Medulla oblongata (tissue), 1 donor: Measurements from ENCODE around the gene UMAD1.
"Not testable (repeated sequence)": the region's sequence is repeated elsewhere in the genome, so short reads cannot be mapped to it uniquely, and the experiment has no call there.

Source experiments
- DNase-seq: peaks from one replicate; pipeline ENCODE4 v3.0.0-alpha.2; 2015; ENCODE audit errors: extremely low spot score

UMAD1 gene

DNA sequence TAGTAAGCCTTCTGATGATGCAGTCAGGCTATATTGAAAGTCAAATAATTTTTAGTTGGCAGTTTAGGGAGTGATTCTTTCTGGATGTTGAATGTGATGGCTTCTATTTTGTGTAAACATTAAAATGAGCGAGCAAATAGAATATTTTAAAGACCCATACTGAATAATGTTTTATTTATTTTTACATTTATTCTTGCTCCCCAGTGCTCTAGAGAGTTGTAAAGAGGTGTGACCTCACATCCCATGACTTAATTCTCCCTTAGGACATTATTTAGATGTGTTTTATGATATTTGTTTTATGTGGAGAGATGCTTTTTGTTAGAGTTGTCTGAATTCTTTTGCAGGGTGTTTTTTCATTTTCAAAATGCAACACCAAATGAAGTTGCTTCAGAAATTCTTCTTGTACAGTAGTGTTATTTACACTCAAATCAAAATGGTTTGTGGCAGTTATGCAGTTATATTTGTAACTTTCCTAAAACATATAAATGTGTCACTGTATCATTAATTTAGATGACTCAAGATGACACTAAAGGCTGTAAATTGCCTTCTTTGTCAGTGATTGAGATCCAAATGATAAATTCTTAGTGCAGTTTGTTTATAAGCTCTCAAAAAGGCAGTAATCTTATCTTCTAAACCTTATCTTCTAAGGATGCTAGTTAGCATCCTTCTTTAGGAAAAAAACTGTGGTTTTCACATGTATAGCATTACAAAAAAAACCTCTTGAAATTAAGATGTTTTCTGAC lies 12.4 kb downstream of the UMAD1 start:
- no peak for DNase-seq

GRCh38 chr7:7653593-7654187 lies 13.1 kb downstream of the UMAD1 start:
- no peak for DNase-seq

- DNase-seq, result no peak
Measured at GRCh38 chr7:7654964-7655715, 14.6 kb downstream of the UMAD1 start.

DNA sequence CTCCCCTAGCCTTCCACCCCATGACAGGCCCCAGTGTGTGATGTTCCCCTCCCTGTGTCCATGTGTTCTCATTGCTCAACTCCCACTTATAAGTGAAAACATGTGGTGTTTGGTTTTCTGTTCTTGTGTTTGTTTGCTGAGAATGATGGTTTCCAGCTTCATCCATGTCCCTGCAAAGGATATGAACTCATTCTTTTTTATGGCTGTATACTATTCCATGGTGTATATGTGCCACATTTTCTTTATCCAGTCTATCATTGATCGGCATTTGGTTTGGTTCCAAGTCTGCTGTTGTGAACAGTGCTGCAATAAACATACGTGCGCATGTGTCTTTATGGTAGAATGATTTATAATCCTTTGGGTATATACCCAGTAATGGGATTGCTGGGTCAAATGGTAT lies 15.9 kb downstream of the UMAD1 start:
- DNase-seq, result not testable (repeated sequence)

- DNase-seq, result no peak
Measured at GRCh38 chr7:7662527-7662926, 22.0 kb downstream of the UMAD1 start.

- DNase-seq, result no peak
Measured at GRCh38 chr7:7664291-7664690, 23.7 kb downstream of the UMAD1 start.

DNA sequence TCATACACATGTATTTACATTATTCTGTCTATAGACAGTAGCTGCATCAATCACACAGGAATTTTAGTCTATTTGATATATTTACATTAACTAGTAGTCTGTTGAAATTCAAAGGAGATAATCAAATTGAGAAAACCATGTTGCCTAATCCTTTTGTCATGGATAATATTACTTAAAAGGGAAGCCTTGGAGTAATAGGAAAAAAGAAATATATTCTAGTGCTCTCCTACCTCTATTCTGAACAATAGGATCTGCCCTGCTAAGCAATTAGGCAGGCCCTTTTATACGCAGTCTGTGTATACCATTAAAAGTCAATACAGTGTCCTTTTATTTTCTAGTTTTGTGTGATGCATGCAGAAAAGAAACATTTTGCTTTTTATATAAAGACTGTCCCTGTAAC lies 24.5 kb downstream of the UMAD1 start:
- DNase-seq, result no peak

GRCh38 chr7:7667187-7667586 lies 26.6 kb downstream of the UMAD1 start:
- DNase-seq, result no peak

GRCh38 chr7:7668706-7669105 lies 28.2 kb downstream of the UMAD1 start:
- DNase-seq, result no peak

DNA sequence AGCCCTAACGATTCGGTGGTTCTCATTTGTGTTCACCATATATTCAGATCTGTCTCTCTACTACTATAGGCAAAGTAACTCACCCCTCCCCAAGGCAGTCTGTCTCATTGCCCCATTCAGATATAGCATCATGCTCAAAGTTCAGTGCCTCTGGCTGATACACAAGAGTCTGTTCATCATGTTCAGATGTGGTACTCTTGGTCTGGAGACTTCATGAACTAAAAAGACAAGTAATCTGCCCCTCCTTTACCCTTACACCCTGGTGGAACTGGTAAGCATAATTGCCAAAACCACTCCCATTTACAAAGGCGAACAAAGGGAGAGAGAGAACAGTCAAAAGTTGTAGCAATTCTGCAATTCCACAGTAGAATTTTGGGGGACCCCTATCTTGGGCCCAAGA lies 29.9 kb downstream of the UMAD1 start:
- DNase-seq, result no peak

DNA sequence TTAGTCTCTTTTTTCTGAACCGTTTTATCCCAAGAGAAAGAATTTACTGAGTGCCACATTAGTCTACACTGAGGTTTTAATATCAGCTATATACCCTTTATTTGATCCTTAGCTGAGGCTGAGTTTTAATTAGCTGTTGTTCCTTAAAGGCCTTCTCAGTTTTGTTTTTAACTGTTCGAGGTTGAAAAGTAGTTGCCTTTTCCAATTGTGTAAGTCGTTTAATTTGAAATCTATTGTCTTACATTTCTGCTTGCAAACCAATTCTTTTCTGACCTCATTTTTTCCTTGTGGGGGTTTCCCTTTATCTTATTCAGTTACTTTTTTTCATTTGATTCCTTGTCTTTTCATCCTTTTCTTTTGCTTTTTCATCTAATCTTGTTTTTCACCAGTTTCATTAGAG lies 30.8 kb downstream of the UMAD1 start:
- no peak for DNase-seq

GRCh38 chr7:7672545-7673239 lies 32.1 kb downstream of the UMAD1 start:
- no peak for DNase-seq

DNA sequence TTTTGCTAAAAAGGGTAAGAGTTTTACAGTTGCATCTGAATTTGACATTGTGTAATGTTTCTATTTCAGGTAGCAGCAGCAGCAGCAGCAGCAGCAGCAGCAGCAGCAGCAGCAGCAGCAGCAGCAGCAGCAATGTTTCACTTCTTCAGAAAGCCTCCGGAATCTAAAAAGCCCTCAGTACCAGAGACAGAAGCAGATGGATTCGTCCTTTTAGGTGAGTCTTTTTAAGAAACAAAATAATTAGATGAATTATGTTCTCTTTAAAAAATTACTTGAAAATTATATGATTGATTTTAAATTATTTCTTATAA lies 32.6 kb downstream of the UMAD1 start:
- no peak for DNase-seq

DNA sequence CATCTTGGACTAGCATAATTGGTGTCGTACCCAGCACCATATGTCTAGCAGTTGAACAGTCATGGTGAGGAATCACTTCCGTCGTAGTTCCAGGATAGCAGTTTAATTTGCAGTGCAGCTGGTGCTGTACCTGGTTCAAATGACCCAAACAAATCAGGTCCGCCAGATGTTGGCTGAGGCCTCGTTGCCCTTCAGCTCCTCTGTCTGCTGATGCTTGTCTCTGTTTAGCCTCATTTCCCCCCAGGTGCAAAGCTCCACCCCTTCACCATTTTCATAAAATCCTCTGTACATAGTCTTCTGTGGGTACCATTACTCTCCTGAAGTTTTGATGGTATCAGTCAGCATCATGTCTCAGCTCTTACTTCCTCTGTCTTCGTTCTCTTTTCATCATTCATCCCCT lies 35.1 kb downstream of the UMAD1 start:
- DNase-seq, result no peak

DNA sequence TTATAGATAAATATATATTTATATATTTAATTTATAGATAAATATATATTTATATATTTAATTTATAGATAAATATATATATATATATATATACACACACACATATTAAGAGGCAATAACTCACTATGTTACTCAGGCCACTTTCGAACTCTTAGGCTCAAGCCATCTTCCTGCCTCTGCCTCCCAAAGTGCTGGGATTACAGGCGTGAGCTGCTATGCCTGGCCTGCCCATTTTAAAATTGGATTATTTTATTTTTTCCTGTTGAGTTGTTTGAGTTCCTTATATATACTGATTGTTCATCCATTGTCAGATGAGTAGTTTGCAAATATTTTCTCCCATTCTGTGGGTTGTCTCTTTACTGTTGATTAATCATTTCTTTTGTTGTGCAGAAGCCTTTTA lies 39.1 kb downstream of the UMAD1 start:
- not testable (repeated sequence) for DNase-seq

DNA sequence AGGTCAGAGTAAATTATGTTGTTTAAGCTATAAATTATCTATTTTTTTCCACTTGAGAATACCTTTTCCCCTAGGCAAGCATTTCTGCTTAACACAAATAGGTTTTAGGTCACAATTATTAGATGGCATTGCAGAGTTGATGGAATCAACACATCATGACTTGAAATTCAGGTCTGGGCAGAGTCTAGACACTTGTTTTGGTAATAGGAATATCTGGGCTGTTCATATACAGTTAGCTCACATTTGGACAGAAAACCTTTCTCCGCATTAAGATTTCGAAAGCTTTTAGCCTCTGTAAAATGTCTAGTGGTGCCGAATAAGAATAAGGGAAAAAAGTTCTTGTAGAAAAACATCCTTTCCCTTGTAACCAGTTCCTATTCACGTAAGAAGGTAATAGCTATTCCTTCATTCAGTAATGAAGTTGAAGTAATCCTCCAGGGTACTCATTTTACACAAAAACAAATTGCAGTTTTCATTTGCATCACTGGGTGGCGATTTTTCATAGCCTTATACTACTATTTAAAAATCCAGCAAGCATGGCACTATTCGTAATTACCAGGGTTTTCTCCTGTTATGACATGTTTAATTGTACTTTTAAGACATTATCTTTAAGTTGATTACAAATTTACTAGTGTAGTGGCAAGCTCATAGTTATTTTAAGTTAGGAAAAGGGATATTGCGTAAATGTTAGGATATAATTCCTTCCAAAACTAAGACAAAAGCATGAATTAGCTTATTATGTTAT lies 40.8 kb downstream of the UMAD1 start:
- peak; percentile 93 for DNase-seq

DNA sequence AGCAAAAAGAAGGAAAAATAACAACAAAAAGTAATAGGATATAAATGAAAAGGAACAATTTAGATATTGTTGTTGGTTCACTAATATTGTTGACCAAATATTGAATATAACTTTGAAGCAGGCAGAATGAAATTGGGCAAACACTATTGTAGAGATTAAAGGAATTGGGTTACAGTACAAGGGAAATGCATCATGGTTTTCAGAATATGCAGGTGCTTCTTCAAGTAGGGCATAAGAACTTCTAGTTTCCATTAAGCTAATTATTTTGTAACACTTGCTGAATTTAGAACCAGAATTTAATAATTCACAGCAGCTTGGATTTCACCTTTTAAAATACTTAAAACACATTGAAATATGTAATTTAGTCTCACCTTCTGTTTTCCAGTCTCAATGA lies 41.4 kb downstream of the UMAD1 start:
- DNase-seq, result no peak

DNA sequence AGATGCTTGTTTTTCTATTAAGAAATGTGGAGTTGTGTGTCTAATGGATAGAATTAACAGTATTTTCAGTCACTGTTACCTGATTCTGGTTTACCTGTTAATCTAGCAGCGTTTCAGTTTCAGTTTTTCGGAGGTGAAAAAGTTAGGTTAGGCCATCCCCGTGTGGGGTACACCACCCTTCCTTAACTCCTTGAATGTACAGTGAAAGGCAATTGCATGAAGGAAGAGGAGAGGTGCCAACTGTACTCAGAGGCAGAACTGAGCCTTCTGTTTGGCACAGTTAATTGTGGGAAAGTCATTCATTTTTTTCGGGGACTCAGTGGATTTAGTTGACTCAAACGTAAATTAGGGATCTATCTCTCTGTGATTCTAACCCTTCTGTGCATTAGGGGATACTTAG lies 42.3 kb downstream of the UMAD1 start:
- DNase-seq, result no peak

GRCh38 chr7:7686811-7687508 lies 46.4 kb downstream of the UMAD1 start:
- DNase-seq, result no peak

DNA sequence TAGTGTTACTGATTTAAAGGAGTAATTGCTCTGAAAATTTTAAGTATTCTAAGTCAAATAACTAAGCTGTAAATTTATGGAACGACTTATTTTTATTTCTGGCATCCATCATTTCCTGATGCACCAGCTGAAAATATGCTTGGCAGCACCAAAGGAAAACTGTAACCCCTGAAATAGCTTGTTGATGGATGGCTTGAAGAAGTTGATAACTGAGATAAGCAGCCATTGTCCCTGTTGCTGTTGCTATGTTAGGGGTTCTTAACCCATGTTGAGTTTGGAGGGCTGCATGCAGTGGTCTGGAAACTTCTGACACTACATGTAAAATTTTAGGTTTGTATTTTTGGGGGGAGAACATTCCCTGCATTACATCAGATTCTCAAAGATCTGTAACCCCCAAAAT lies 47.2 kb downstream of the UMAD1 start:
- no peak for DNase-seq

DNA sequence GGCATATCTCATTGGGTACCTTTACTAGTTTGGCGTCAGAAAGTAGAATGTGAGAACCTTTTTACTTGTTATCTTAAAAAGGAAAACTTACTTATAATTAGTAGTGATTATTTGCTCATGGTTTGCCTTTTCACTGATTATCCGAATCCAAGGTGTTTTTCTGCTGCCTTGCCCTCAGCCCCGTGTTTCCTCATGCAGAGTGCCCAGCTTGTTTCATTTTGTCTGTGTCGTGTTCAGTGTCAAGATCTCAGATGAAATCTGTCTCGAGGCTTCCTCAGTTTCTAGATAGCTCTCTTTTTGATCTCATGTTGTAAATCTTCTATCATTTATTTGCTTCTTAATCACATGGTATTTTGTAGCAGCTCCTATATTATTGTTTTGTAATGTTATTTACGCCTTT lies 47.8 kb downstream of the UMAD1 start:
- no peak for DNase-seq
